Peyer's patch (tissue), 4 donors: ENCODE measurements around the gene PPFIA3. TPM values are rescaled to one million over a fixed set of nuclear protein-coding genes. Genes with fewer than 3 reads are reported as not detected.
A peak's percentile ranks its signal among the peaks of the same experiment; 100 is the strongest.
"Not testable (repeated sequence)": the region's sequence is repeated elsewhere in the genome, so short reads cannot be mapped to it uniquely, and the experiment has no call there.

Source experiments
- DNase-seq, 3 donors: peaks; one replicate each; pipeline ENCODE4 v3.0.0-alpha.2; 2017 to 2019
- H3K27ac ChIP-seq, 4 donors: fragments of 200-600 bp; sonication (generic); one replicate each; pipeline ENCODE4 v1.5.1; 2016 to 2019
- H3K27me3 ChIP-seq, 2 donors: fragments of 200-600 bp; sonication (generic); one replicate each; pipeline ENCODE4 v1.5.1; 2019
- H3K36me3 ChIP-seq, 3 donors: fragments of 200-600 bp; sonication (generic); one replicate each; pipeline ENCODE4 v1.5.1; 2016 to 2019
- H3K4me1 ChIP-seq, 4 donors: fragments of 200-600 bp; sonication (generic); one replicate each; pipeline ENCODE4 v1.5.1; 2016 to 2019
- H3K4me3 ChIP-seq, 4 donors: fragments of 200-600 bp; sonication (generic); 1 replicate in 3 of 4; 2 replicates in 1 of 4; pipeline ENCODE4 v1.5.1; 2016 to 2019; ENCODE audit warnings: mild to moderate bottlenecking in 1 of 4
- H3K9me3 ChIP-seq, 4 donors: fragments of 200-600 bp; sonication (generic); one replicate each; pipeline ENCODE4 v1.5.1; 2016 to 2019; ENCODE audit warnings: mild to moderate bottlenecking in 1 of 4
- POLR2A ChIP-seq, 2 donors: fragments of 450-650 bp; IDR thresholded peaks; one replicate each; pipeline ENCODE4 v1.5.1; 2017; ENCODE audit warnings: antibody characterized with exemption in 2 of 2, mild to moderate bottlenecking in 2 of 2, moderate library complexity in 2 of 2
- total RNA-seq, 4 donors: library from RNA; depleted of rRNA; stranded (reverse); fragments of >200 nt; gene quantifications; one replicate each; pipeline ENCODE4 v1.1.0, GENCODE V29; 2016
- TF ChIP-seq, protein P1 (sequence below), 6 experiments: fragments of 450-650 bp in 4 of 6; fragments of 200-600 bp in 2 of 6; sonication (generic) in 1 of 6; IDR thresholded peaks; one replicate each; pipeline ENCODE4 v1.5.1; 2017 to 2019; ENCODE audit warnings: antibody characterized with exemption in 6 of 6, mild to moderate bottlenecking in 3 of 6, moderate library complexity in 1 of 6

The PPFIA3 gene
- total RNA-seq, 4 donors from 2014 or later, result 12.7 to 24.8 (median 16.4) TPM

DNA sequence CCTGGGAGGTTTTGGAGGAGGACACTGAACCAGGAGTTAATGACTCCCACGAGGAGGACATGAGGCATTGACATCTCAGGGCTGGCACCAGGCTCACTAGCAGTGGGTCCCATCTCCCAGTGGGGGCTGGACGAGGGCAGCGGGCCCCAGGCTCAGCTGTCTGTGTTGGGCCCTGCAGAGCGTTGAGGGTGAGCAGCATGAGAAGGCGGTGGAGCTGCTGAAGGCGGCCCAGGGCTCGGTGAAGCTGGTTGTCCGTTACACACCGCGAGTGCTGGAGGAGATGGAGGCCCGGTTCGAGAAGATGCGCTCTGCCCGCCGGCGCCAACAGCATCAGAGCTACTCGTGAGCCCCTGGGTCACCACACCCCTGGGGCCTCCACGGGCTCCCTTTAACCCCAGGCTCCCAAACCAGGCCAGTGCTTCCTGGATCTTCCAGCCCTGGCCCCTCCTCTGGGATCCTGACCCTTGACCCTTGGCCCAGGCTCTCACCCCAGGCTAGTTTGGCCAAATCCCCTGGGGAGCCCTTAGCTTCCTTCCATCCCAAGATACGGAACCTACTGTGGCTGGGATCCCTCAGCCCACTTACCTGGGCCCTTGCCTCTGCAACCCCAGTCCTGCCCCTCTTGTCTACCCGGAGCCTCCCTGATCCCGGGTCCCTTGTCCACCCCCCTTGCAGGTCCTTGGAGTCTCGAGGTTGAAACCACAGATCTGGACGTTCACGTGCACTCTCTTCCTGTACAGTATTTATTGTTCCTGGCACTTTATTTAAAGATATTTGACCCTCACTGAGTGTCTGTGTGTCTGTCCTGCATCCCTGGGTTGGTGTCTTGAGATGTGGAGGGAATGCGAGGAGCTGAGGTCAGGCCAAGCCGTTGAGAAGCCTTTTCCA, 1.4 kb upstream of the PPFIA3 start:
- Histone ChIP-seq H3K4me1 (peaks cover 2 to 39% (median 21%) of the 10 kb centered on the region in 4 donors), H3K36me3 (no peaks in the 10 kb centered on the region), H3K27me3 (no peaks in the 10 kb centered on the region), H3K4me3 (peak overlapping the region; percentile 56 to 84 (median 64)), H3K9me3 (no peaks in the 10 kb centered on the region), H3K27ac (peak overlapping the region; percentile 95 to 100 (median 96))
- DNase-seq, result peak in 1 of 3 donors; percentile 54
- TF ChIP-seq POLR2A (IDR thresholded peaks at IDR 0.05), result no peak
- TF ChIP-seq, protein P1, sequence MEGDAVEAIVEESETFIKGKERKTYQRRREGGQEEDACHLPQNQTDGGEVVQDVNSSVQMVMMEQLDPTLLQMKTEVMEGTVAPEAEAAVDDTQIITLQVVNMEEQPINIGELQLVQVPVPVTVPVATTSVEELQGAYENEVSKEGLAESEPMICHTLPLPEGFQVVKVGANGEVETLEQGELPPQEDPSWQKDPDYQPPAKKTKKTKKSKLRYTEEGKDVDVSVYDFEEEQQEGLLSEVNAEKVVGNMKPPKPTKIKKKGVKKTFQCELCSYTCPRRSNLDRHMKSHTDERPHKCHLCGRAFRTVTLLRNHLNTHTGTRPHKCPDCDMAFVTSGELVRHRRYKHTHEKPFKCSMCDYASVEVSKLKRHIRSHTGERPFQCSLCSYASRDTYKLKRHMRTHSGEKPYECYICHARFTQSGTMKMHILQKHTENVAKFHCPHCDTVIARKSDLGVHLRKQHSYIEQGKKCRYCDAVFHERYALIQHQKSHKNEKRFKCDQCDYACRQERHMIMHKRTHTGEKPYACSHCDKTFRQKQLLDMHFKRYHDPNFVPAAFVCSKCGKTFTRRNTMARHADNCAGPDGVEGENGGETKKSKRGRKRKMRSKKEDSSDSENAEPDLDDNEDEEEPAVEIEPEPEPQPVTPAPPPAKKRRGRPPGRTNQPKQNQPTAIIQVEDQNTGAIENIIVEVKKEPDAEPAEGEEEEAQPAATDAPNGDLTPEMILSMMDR (IDR thresholded peaks at IDR 0.05), result no peak

DNA sequence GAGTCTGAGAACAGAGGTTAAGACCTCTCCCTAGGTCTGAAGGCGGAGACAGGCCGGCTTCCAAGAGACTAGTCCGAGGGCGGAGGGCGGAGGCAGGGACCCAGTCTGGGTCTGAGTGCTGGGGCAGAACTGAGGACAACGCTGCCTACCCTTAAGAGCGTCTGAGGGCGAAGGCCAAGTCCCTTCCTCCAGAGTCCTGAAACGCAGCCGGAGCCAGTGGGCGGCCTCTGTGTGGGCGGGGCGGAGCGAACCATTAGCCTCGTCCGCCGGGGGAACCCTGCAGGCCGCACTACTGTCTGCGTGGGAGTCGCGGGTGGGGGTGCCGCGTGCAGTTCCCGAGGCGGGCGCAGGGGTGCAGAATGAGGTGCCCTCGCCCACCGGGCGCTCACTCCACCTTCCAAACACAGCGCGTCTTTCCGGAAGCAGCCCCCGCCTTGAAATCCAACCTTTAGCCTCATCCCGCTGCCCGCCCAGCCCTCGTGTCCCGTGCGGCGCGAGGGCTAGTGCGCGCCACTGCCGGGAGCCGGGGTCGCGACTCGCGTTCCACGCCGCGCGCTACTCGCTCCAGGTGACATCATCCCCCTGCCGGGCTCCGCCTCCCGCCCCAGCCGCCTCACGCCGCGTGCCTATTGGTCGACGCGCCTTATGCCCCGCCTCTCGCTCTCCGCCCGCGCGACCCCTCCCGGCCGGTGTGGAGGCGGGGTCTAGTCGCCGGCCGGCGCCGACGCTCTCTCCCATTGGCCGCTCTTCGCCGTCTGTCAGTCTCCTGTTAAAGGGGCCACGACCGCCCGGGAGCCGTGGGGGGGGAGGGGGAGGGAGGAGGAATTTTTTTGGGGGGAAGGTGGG, 556 bp upstream of the PPFIA3 start, which contains the start of gene C19orf73:
TSS of gene C19orf73 (minus strand) at position 579 of the 846 bp plus-strand sequence. CDS start at position 458, 121 bp downstream.
- peak; percentile 37 to 74 for TF ChIP-seq POLR2A (IDR thresholded peaks at IDR 0.05)
- TF ChIP-seq, protein P1 (IDR thresholded peaks at IDR 0.05), result peak in 4 of 6 experiments; percentile 21 to 50 (median 40)
- DNase-seq, result peak; percentile 94 to 98 (median 98)
- Histone ChIP-seq H3K4me1 (peaks cover 2 to 32% (median 17%) of the 10 kb centered on the region in 4 donors), H3K27ac (peak within 1 kb of the TSS; percentile 95 to 100 (median 96)), H3K27me3 (no peaks in the 10 kb centered on the region), H3K36me3 (no peaks in the 10 kb centered on the region), H3K4me3 (peak within 1 kb of the TSS; percentile 56 to 84 (median 64)), H3K9me3 (no peaks in the 10 kb centered on the region)

DNA sequence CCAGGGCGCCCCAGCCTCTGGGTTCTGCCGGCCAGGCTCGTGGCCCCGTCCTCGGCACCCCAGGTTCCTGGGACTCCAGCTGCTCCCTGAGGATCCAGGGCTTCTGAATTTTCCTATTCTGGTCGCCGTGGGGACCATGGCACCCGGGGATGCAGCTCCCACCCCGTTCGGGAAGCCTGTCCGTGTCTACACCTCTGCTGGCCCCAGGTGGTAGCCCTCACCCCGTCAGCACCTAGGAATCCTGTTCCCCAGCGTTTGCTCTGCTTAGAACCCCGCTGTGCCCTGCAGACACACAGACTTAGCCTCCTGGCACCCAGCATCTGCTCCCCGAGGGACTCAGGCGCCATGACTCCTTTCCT, 960 bp downstream of the PPFIA3 start:
- Histone ChIP-seq H3K4me3 (peak overlapping the region; percentile 56 to 84 (median 64)), H3K36me3 (no peaks in the 10 kb centered on the region), H3K9me3 (no peaks in the 10 kb centered on the region), H3K27me3 (no peaks in the 10 kb centered on the region), H3K4me1 (peaks cover 2 to 32% (median 12%) of the 10 kb centered on the region in 4 donors), H3K27ac (peak overlapping the region in 1 of 4 donors; percentile 95)
- no peak for DNase-seq
- TF ChIP-seq POLR2A (IDR thresholded peaks at IDR 0.05), result no peak
- TF ChIP-seq, protein P1 (IDR thresholded peaks at IDR 0.05), result no peak

DNA sequence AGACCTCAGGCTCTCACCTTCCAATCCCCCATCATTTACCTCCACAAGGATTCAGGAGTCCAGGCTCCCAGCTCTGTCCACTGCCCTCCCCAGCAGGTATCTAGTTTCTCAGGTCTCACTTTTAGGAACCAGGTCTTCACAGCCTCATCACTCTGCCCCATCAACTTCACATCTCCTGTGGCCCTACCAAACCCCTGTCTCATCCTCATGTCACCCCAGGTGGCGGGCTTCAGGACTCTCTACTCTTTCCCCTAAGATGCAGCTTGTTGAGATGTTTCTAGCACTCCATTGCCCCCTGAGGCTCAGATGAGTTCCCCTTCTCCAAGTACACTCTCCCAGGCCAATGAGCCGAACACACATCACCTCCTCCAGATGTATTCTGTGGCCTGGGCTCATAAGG, 1.5 kb downstream of the PPFIA3 start:
- TF ChIP-seq, protein P1 (IDR thresholded peaks at IDR 0.05), result no peak
- no peak for TF ChIP-seq POLR2A (IDR thresholded peaks at IDR 0.05)
- no peak for DNase-seq
- no peak overlapping the region for H3K4me3 ChIP-seq

DNA sequence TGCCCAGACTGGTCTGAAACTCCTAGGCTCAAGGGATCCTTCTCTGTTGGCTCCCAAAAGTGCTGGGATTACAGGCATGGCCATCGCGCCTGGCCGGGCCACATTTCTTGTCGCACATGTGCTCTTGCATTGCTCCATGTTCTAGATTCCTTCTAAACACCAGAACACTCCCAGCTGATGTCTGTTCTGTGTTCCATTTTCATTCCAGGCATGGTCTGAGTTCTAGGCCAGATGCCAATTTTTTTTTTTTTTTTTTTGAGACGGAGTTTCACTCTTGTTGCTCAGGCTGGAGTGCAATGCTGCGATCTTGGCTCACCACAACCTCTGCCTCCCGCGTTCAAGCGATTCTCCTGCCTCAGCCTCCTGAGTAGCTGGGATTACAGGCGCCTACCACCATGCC, 2.5 kb downstream of the PPFIA3 start:
- H3K4me1 ChIP-seq, result peaks cover 2 to 32% (median 12%) of the 10 kb centered on the region in 4 donors
- H3K27ac ChIP-seq, DNase-seq, H3K36me3 ChIP-seq, H3K4me3 ChIP-seq, H3K9me3 ChIP-seq, H3K27me3 ChIP-seq: not testable (repeated sequence)

More for the DNA sequence above, 1.5 kb downstream of the PPFIA3 start:
- H3K36me3 ChIP-seq, result no peaks in the 10 kb centered on the region
- H3K27me3 ChIP-seq, result no peaks in the 10 kb centered on the region
- no peaks in the 10 kb centered on the region for H3K9me3 ChIP-seq
- H3K27ac ChIP-seq, result no peak overlapping the region
- peaks cover 2 to 36% (median 12%) of the 10 kb centered on the region in 4 donors for H3K4me1 ChIP-seq

DNA sequence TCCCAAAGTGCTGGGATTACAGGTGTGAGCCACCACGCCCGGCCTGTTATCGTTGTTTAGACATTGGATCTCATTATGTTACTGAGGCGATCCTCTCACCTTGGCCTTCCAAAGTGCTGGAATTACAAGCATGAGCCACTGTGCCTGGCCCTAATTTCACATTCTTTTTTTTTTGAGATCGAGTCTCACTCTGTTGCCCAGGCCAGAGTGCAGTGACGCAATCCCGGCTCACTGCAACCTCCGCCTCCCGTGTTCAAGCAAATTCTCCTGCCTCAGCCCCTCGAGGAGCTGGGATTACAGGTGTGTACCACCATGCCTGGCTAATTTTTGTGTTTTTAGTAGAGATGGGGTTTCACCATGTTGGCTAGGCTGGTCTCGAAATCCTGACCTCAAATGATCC, 3.9 kb downstream of the PPFIA3 start:
- H3K27ac ChIP-seq, H3K4me3 ChIP-seq, DNase-seq, H3K9me3 ChIP-seq, H3K27me3 ChIP-seq, H3K36me3 ChIP-seq: not testable (repeated sequence)
- peaks cover 0 to 27% (median 11%) of the 10 kb centered on the region in 4 donors for H3K4me1 ChIP-seq
